ENCODE data around the gene OSCP1. TPM values are rescaled to one million over a fixed set of nuclear protein-coding genes. Genes with fewer than 3 reads are reported as not detected.

The OSCP1 gene
- total RNA-seq, 1 experiment from 2014 or later = 3.2 TPM

DNA sequence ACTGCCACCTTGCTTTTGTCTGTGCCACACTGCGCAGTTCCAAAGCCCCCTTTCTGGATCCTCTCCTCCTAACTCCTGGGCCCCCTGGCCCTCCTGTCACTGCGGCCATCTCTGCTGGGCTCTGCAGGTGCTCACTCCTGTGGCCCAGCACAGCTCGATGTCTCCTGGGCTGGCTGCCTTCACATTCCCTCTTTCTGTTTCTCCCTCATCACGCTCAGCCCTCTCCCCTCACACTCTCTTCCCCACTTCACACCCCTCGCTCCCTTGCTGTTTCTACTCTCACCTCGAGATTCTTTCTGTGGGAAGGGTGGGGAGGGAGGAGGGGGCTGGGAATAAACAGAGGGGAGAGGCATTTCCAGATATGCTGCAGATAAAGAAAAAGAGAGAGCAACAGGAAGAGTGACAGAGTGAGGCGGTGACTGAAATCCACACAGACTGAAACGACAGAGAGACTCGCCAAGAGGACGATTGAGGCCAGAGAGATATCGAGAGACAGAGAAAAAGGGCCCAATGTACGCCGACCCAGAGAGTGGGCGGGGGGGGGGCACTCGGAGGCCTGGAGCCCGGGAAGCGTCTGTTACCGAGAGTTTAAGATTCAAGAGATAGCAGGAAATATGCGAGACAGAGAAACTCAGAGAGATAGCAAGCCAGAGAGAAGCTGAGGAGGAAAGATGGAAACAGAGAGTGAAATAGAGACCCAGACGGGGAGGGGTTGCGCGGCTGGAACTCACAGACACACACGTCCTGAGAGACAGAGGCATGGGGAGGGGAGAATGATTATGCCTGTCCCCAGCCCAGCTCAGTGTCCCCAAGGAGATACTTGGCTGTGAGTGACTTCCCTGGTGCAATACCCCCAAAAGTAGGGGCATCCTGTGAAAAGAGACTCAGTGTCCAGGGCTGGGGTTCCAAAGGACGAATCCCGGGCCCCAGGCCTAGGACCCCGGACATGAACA is 31.8 kb upstream of the OSCP1 start:
- H3K79me1 ChIP-seq (ENCODE audit: insufficient read depth, low read depth, low read length, poor library complexity, severe bottlenecking) = no peaks in the 10 kb centered on the region
- H3K56ac ChIP-seq (ENCODE audit: insufficient read length, low read depth, low read length) = no peak overlapping the region
- H2AK5ac ChIP-seq (ENCODE audit: insufficient read length, low read length) = no peak overlapping the region
- no peaks in the 10 kb centered on the region; the same call in 1 of the 2 replicates for H3K27me3 ChIP-seq (ENCODE audit: insufficient read depth, low read length)
- H4K91ac ChIP-seq (ENCODE audit: insufficient read length, low read depth, low read length) = no peak overlapping the region
- Mint-ChIP-seq H3K27me3 (ENCODE audit: low read depth) (peaks cover 46% of the 10 kb centered on the region), H3K36me3 (ENCODE audit: insufficient read depth in 1 of 3, low read depth in 3 of 3) (no peaks in the 10 kb centered on the region), H3K9me3 (peaks cover 0 to 8% of the 10 kb centered on the region in 2 experiments; a peak in 2 of 5 replicates), H3K27ac (peak overlapping the region in 1 of 3 experiments; percentile 10; a peak in 4 of 7 replicates), H3K4me1 (peaks cover 13% of the 10 kb centered on the region in 2 experiments), H3K4me3 (no peak overlapping the region)
- no peaks in the 10 kb centered on the region for H3K23me2 ChIP-seq (ENCODE audit: insufficient read length, low read depth, low read length, poor library complexity, severe bottlenecking)
- H4K20me1 ChIP-seq (ENCODE audit: control insufficient read depth, insufficient read depth, insufficient read length) = no peaks in the 10 kb centered on the region
- no CpG with 5 or more reads among the region's 26 CpGs for WGBS (ENCODE audit: extremely low coverage, insufficient read length, low lambda C conversion rate)
- no peak overlapping the region for H3K4ac ChIP-seq (ENCODE audit: low read depth, low read length)
- no peak overlapping the region for H3K18ac ChIP-seq (ENCODE audit: insufficient read length, low read depth, low read length)
- H2BK15ac ChIP-seq (ENCODE audit: low read depth, low read length) = no peak overlapping the region
- no peak overlapping the region for H2BK120ac ChIP-seq (ENCODE audit: low read depth, low read length, poor library complexity, severe bottlenecking)
- no peak overlapping the region for H2AFZ ChIP-seq (ENCODE audit: low read length)
- no peak overlapping the region for H3T11ph ChIP-seq (ENCODE audit: low read length)
- H4K8ac ChIP-seq (replicated peaks; ENCODE audit: insufficient read length, low read depth, low read length) = no peak overlapping the region
- no peak overlapping the region for H3K23ac ChIP-seq (ENCODE audit: insufficient read length, low read depth, low read length)
- H3K14ac ChIP-seq (ENCODE audit: insufficient read depth, low read length) = no peak overlapping the region; the same call in 1 of the 2 replicates
- no peak for DNase-seq
- no peak overlapping the region for H4K5ac ChIP-seq (ENCODE audit: insufficient read length, low read depth, low read length)
- H3K79me2 ChIP-seq (ENCODE audit: insufficient read depth, low read length) = no peaks in the 10 kb centered on the region
- H3K4me1 ChIP-seq (ENCODE audit: insufficient read depth, low read length) = no peaks in the 10 kb centered on the region; the same call in 1 of the 2 replicates
- no peak overlapping the region for H3K9ac ChIP-seq (ENCODE audit: extremely low read depth, insufficient read length, low read length)
- no peak overlapping the region for H2BK12ac ChIP-seq (ENCODE audit: insufficient read length, low read depth, low read length)
- H2BK20ac ChIP-seq (ENCODE audit: low read depth, low read length, poor library complexity, severe bottlenecking) = no peak overlapping the region
- TF ChIP-seq, protein P1, sequence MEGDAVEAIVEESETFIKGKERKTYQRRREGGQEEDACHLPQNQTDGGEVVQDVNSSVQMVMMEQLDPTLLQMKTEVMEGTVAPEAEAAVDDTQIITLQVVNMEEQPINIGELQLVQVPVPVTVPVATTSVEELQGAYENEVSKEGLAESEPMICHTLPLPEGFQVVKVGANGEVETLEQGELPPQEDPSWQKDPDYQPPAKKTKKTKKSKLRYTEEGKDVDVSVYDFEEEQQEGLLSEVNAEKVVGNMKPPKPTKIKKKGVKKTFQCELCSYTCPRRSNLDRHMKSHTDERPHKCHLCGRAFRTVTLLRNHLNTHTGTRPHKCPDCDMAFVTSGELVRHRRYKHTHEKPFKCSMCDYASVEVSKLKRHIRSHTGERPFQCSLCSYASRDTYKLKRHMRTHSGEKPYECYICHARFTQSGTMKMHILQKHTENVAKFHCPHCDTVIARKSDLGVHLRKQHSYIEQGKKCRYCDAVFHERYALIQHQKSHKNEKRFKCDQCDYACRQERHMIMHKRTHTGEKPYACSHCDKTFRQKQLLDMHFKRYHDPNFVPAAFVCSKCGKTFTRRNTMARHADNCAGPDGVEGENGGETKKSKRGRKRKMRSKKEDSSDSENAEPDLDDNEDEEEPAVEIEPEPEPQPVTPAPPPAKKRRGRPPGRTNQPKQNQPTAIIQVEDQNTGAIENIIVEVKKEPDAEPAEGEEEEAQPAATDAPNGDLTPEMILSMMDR (conservative IDR thresholded peaks at IDR 0.05) = no peak
- no peak overlapping the region for H2BK5ac ChIP-seq (ENCODE audit: insufficient read length, low read length)
- no peak overlapping the region for H3K4me2 ChIP-seq (ENCODE audit: insufficient read depth, insufficient read length, low read length)
- H3K27ac ChIP-seq (ENCODE audit: insufficient read length, low read depth, low read length) = no peak overlapping the region
- no peaks in the 10 kb centered on the region for H3K9me3 ChIP-seq (ENCODE audit: control insufficient read depth, low read depth, low read length)
